GM23248 (cell line): ENCODE results near the gene KCNE1. TPM values are rescaled to one million over a fixed set of nuclear protein-coding genes. Genes with fewer than 3 reads are reported as not detected.
A peak's percentile ranks its signal among the peaks of the same experiment; 100 is the strongest.
"Not testable (repeated sequence)": the region's sequence is repeated elsewhere in the genome, so short reads cannot be mapped to it uniquely, and the experiment has no call there.

Source experiments
- DNase-seq: peaks from one replicate; pipeline ENCODE4 v3.0.0-alpha.2; 2015
- H2AFZ ChIP-seq: fragments of 200-600 bp; sonication (generic); 2 replicates; pipeline ENCODE4 v1.6.1; 2016; ENCODE audit warnings: antibody characterized with exemption
- H3F3A ChIP-seq: fragments of 200-600 bp; sonication (generic); 2 replicates; pipeline ENCODE4 v1.6.1; 2016; ENCODE audit warnings: mild to moderate bottlenecking, antibody characterized with exemption, mixed run types; ENCODE audit not compliant: insufficient read depth
- H3K27ac ChIP-seq: fragments of 200-600 bp; sonication (generic); 2 replicates; pipeline ENCODE4 v1.5.1; 2016; ENCODE audit warnings: mild to moderate bottlenecking
- H3K27me3 ChIP-seq: fragments of 200-600 bp; sonication (generic); replicated peaks from 2 replicates; pipeline ENCODE4 v1.6.1; 2016; ENCODE audit warnings: mild to moderate bottlenecking; ENCODE audit not compliant: insufficient read depth
- H3K36me3 ChIP-seq: fragments of 200-600 bp; sonication (generic); 2 replicates; pipeline ENCODE4 v1.6.1; 2016; ENCODE audit warnings: low read depth, mild to moderate bottlenecking
- H3K4me1 ChIP-seq: fragments of 200-600 bp; sonication (generic); 2 replicates; pipeline ENCODE4 v1.6.1; 2016; ENCODE audit warnings: mild to moderate bottlenecking; ENCODE audit not compliant: insufficient read depth
- H3K4me2 ChIP-seq: fragments of 200-600 bp; sonication (generic); one replicate; pipeline ENCODE4 v1.6.1; 2016; ENCODE audit warnings: mild to moderate bottlenecking; ENCODE audit not compliant: unreplicated experiment
- H3K4me3 ChIP-seq: fragments of 200-600 bp; sonication (generic); 2 replicates; pipeline ENCODE4 v1.5.1; 2016; ENCODE audit warnings: mild to moderate bottlenecking
- H3K79me2 ChIP-seq: fragments of 200-600 bp; sonication (generic); 2 replicates; pipeline ENCODE4 v1.6.1; 2016; ENCODE audit warnings: mild to moderate bottlenecking; ENCODE audit not compliant: insufficient read depth
- H3K9ac ChIP-seq: fragments of 200-600 bp; sonication (generic); 2 replicates; pipeline ENCODE4 v1.6.1; 2016; ENCODE audit warnings: mild to moderate bottlenecking
- H3K9me2 ChIP-seq: fragments of 200-600 bp; sonication (generic); 2 replicates; pipeline ENCODE4 v1.6.1; 2016; ENCODE audit warnings: mixed run types, mild to moderate bottlenecking, moderate library complexity; ENCODE audit not compliant: insufficient read depth
- H3K9me3 ChIP-seq: fragments of 200-600 bp; sonication (generic); one replicate; pipeline ENCODE4 v1.6.1; 2017; ENCODE audit warnings: low read depth
- H4K20me1 ChIP-seq: fragments of 200-600 bp; sonication (generic); 2 replicates; pipeline ENCODE4 v1.6.0; 2016; ENCODE audit not compliant: insufficient read depth
- EZH2 ChIP-seq: fragments of 200-600 bp; sonication (generic); IDR thresholded peaks from 2 replicates; pipeline ENCODE4 v1.6.1; 2018; ENCODE audit warnings: antibody characterized with exemption, mild to moderate bottlenecking; ENCODE audit not compliant: insufficient read depth, poor library complexity, severe bottlenecking
- EZH2phosphoT487 ChIP-seq: fragments of 200-600 bp; sonication (generic); IDR thresholded peaks from 2 replicates; pipeline ENCODE4 v1.6.1; 2018; ENCODE audit warnings: antibody characterized with exemption, moderate library complexity, mild to moderate bottlenecking, low read depth; ENCODE audit not compliant: insufficient read depth
- WGBS, 2 experiments: methylation state at CpG; one replicate each; pipeline ENCODE4 v1.1.6; 2015 to 2017; ENCODE audit warnings: low lambda C conversion rate in 2 of 2, low coverage in 1 of 2; ENCODE audit errors: missing lambda C conversion rate in 2 of 2; 5-methylcytosine and 5-hydroxymethylcytosine counted together
- in situ Hi-C: fragments of 300-500 bp; cut with MboI; formaldehyde crosslinking; loops from 2 replicates; pipeline ENCODE4 v1.15.0; 2020
- polyA plus RNA-seq: library from polyadenylated mRNA; unstranded; fragments of >200 nt; fragmentation: Nextera tagmentation; extraction: Ambion mirVana; gene quantifications from 2 replicates; pipeline ENCODE4 v1.2.1, GENCODE V29; 2016
- total RNA-seq: library from RNA; depleted of rRNA; stranded (reverse); fragments of >200 nt; shearing (Covaris generic); gene quantifications from 2 replicates; pipeline ENCODE4 v1.2.3, GENCODE V29; 2014

The KCNE1 gene
- total and polyA plus RNA-seq, 2 experiments from 2014 or later, result 0.43 TPM; not detected in 1

DNA sequence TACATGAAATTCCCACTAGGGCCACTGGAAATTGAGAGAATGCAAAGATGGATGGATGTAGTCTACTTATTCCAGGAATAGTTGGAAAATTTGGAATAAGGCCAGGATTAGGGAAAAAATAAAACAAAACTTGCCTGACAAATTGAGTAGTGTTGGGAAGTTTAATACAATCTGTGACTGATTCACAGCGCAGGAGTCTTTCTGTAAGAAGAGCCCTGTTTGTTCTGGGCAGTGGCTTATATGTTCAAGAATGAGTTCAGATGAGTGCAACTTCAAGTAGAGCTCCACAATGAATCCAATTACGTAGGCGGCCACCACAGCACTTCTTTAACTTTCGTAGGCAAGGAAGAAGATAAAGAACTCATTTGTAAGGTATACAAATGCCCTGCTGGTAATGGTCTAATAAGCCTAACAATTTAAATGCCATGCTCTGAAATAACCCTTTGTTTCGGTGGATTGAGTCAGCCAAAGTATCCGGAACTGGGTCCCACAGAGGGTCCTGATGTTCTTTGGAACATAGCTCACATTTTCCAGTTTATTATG is 47.1 kb upstream of the KCNE1 start:
- Histone ChIP-seq H3K9ac (no peak overlapping the region), H3F3A (0 out of 2 replicates have a peak, but pooled peaks cover 2% of the 10 kb centered on the region), H4K20me1 (no peaks in the 10 kb centered on the region), H3K4me3 (no peak overlapping the region), H3K4me1 (peaks cover 2% of the 10 kb centered on the region), H3K36me3 (no peaks in the 10 kb centered on the region), H3K27me3 (no peaks in the 10 kb centered on the region), H3K79me2 (no peaks in the 10 kb centered on the region), H3K27ac (no peak overlapping the region), H3K9me2 (no peaks in the 10 kb centered on the region), H3K9me3 (no peaks in the 10 kb centered on the region), H3K4me2 (no peak overlapping the region), H2AFZ (no peak overlapping the region)
- DNase-seq, result no peak
- WGBS, 2 experiments, result 80 to 81% methylated on average over 6 of the region's 6 CpGs
- in situ Hi-C loops, result no loop called here
- TF ChIP-seq EZH2 (no peak), EZH2phosphoT487 (no peak)

DNA sequence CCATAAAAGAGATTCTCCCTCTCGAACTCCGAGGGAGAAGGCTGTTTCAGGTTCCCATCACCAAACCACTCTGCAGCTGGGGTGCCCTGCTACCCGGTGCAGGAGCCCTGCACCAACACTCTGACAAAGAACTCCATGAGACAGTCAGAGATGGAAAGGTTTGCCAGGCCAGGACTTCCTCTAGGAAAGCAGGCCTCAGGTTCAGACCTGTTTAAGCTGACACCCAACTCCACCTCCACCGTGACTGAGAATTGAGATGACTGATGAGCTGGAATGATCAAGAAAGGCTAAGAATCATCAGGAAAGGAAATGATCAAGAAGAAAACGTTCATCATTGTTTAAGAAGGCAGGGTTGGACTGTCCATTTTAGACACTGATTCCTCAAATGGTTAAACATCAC is 46.2 kb upstream of the KCNE1 start:
- Histone ChIP-seq H4K20me1 (no peaks in the 10 kb centered on the region), H3K4me2 (no peak overlapping the region), H3K4me1 (peaks cover 10% of the 10 kb centered on the region), H3K4me3 (no peak overlapping the region), H3F3A (peaks cover 10% of the 10 kb centered on the region; the same call in 1 of the 2 replicates), H2AFZ (no peak overlapping the region), H3K36me3 (no peaks in the 10 kb centered on the region), H3K9ac (no peak overlapping the region), H3K9me2 (no peaks in the 10 kb centered on the region), H3K9me3 (no peaks in the 10 kb centered on the region), H3K27ac (no peak overlapping the region), H3K79me2 (no peaks in the 10 kb centered on the region), H3K27me3 (no peaks in the 10 kb centered on the region)
- DNase-seq, result no peak
- 87 to 90% methylated on average over 5 of the region's 5 CpGs for WGBS, 2 experiments
- in situ Hi-C loops, result no loop called here
- TF ChIP-seq EZH2phosphoT487, result no peak
- no peak for TF ChIP-seq EZH2

DNA sequence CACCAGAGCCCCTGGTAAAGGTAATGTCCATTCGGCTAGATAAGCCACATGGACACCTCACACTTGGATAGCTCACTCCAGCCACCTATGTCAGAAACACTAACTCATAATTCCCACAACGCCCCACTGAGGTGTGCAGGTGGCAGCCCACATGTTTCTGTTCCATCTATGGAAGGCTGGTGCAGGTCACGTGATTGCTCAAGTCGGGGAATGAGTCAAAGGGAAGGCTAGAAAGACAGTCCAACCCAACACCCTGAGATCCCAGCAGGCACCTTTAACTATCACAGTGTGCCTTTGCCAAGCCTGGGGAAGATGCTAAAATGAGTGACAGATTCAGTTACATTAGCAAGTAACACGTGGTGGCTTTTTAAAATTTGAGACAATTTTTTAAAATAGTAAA is 45.3 kb upstream of the KCNE1 start:
- Histone ChIP-seq H3K79me2 (no peaks in the 10 kb centered on the region), H3K4me2 (no peak overlapping the region), H3K9me3 (no peaks in the 10 kb centered on the region), H3K36me3 (no peaks in the 10 kb centered on the region), H2AFZ (no peak overlapping the region), H3F3A (peaks cover 19% of the 10 kb centered on the region), H3K9ac (no peak overlapping the region), H3K9me2 (no peaks in the 10 kb centered on the region), H3K4me3 (no peak overlapping the region), H3K4me1 (peaks cover 19% of the 10 kb centered on the region), H3K27me3 (no peaks in the 10 kb centered on the region), H3K27ac (no peak overlapping the region), H4K20me1 (no peaks in the 10 kb centered on the region)
- TF ChIP-seq EZH2phosphoT487, result no peak
- no peak for TF ChIP-seq EZH2
- no peak for DNase-seq
- WGBS, 2 experiments, result 83 to 84% methylated on average over 5 of the region's 5 CpGs
- in situ Hi-C loops, result no loop called here

DNA sequence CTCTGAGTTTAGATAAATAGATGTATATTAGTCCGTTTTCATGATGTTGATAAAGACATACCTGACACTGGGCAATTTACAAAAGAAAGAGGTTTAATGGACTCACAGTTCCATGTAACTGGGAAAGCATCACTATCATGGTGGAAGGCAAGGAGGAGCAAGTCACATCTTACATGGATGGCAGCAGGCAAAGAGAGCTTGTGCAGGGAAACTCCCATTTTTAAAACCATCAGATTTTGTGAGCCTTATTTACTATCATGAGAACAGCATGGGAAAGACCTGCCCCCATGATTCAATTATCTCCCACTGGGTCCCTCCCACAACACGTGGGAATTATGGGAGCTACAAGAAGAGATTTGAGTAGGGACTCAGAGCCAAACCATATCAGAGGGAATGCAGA is 42.7 kb upstream of the KCNE1 start:
- H4K20me1 ChIP-seq, H3K4me3 ChIP-seq, H3K9me2 ChIP-seq, H3K27ac ChIP-seq, H3K36me3 ChIP-seq, in situ Hi-C loops, H3K79me2 ChIP-seq, DNase-seq, H2AFZ ChIP-seq, H3K9me3 ChIP-seq, H3K27me3 ChIP-seq, H3K9ac ChIP-seq, H3K4me2 ChIP-seq: not testable (repeated sequence)
- H3K4me1 ChIP-seq, result peaks cover 28% of the 10 kb centered on the region
- peaks cover 27% of the 10 kb centered on the region for H3F3A ChIP-seq
- 75 to 77% methylated on average over 2 of the region's 2 CpGs for WGBS, 2 experiments

DNA sequence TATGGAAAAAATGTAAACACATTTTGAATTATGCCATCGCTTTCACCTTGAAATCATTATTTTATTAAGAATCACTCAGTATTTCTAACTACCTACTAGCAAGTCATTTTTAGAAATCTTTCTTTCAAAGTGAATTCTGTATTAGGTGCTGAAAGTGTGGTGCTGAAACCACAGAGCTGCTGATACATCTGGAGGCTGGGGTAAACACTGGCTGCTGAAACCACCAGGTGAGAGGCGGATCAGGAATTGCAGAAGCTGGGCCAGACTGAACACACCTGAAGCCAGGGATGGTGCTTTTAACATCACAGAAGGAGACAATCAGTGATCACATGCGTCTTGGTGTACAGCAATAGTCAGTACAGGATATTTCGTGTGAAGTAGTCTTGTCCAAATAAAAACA is 42.2 kb upstream of the KCNE1 start:
- Histone ChIP-seq H3K4me1 (peaks cover 28% of the 10 kb centered on the region), H3K4me2 (peak overlapping the region; percentile 85), H2AFZ (no peak overlapping the region), H4K20me1 (no peaks in the 10 kb centered on the region), H3K9ac (peak overlapping the region; percentile 78; the same call in 1 of the 2 replicates), H3K4me3 (no peak overlapping the region), H3K9me2 (no peaks in the 10 kb centered on the region), H3K27ac (peak overlapping the region; percentile 94), H3K9me3 (no peaks in the 10 kb centered on the region), H3K79me2 (no peaks in the 10 kb centered on the region), H3F3A (peaks cover 27% of the 10 kb centered on the region), H3K27me3 (no peaks in the 10 kb centered on the region), H3K36me3 (no peaks in the 10 kb centered on the region)
- 97 to 99% methylated on average over 4 of the region's 4 CpGs for WGBS, 2 experiments
- no peak for TF ChIP-seq EZH2
- no peak for TF ChIP-seq EZH2phosphoT487
- in situ Hi-C loops, result no loop called here
- DNase-seq, result no peak
